ENCODE measurements around the gene ZNF660.

GRCh38 chr3:44612678-44613077, 27.9 kb downstream of the ZNF660 start:
- TF ChIP-seq POLR2AphosphoS5 (IDR thresholded peaks at IDR 0.05): no peak
- no peak for TF ChIP-seq POLR2A (IDR thresholded peaks at IDR 0.05)
- TF ChIP-seq, protein P1, sequence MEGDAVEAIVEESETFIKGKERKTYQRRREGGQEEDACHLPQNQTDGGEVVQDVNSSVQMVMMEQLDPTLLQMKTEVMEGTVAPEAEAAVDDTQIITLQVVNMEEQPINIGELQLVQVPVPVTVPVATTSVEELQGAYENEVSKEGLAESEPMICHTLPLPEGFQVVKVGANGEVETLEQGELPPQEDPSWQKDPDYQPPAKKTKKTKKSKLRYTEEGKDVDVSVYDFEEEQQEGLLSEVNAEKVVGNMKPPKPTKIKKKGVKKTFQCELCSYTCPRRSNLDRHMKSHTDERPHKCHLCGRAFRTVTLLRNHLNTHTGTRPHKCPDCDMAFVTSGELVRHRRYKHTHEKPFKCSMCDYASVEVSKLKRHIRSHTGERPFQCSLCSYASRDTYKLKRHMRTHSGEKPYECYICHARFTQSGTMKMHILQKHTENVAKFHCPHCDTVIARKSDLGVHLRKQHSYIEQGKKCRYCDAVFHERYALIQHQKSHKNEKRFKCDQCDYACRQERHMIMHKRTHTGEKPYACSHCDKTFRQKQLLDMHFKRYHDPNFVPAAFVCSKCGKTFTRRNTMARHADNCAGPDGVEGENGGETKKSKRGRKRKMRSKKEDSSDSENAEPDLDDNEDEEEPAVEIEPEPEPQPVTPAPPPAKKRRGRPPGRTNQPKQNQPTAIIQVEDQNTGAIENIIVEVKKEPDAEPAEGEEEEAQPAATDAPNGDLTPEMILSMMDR (IDR thresholded peaks at IDR 0.05): no peak
- TF ChIP-seq EP300 (IDR thresholded peaks at IDR 0.05; ENCODE audit: low read depth): no peak
